Stimulated activated CD8-positive, alpha-beta memory T cell treated with anti-CD3 and anti-CD28 coated beads, Interleukin-7, amount 100 ng/mL, for 1 hour (primary cell): Measurements from ENCODE around the gene ELANE.
"Not testable (repeated sequence)": the region's sequence is repeated elsewhere in the genome, so short reads cannot be mapped to it uniquely, and the experiment has no call there.

Experiments
- DNase-seq, 2 donors: peaks; one replicate each; pipeline ENCODE4 v3.0.0-alpha.2; 2020; ENCODE audit warnings: low read depth in 2 of 2

The ELANE gene

DNA sequence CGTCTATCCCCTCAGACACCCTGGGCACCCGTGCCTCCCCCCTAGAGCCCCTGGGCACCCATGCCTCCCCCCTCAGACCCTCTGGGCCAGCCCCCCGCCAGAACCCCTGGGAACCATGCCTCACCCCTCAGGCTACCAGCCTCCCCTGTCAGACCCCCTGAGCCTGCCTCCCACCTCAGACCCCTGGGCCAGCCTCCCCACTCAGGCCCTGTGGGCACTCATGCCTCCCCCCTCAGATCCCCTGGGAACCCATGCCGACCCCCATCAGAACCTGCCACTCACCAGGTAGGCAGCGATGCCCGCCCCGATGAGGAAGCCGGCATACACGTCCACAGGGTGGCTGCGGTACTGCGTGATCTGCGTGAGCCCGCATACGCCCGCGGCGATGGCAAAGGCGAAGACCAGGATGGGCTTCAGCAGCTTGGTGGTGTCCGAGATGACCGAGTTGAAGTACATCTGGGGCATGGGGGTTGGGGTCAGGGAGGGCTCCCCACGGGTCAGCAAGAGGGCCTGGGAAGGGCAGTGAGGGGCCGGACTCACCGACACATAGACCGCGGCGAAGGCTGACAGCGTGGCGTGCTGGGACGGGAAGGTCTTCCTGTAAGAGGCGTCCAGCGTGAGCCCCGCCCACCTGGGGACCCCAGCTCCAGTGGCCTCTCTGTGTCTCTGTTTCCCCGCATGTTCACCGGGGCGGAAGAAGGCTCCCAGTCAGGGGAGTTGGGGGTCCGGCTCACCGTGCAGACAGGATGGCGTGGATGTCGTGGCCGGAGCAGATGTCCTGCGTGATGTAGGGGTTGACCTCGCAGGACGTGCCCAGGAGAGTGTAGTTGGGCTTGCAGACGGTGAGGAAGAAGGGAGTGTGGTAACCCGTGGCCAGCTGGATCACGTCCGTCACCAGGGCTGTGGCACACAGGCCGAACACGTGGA lies 37.7 kb upstream of the ELANE start:
- DNase-seq: no peak

DNA sequence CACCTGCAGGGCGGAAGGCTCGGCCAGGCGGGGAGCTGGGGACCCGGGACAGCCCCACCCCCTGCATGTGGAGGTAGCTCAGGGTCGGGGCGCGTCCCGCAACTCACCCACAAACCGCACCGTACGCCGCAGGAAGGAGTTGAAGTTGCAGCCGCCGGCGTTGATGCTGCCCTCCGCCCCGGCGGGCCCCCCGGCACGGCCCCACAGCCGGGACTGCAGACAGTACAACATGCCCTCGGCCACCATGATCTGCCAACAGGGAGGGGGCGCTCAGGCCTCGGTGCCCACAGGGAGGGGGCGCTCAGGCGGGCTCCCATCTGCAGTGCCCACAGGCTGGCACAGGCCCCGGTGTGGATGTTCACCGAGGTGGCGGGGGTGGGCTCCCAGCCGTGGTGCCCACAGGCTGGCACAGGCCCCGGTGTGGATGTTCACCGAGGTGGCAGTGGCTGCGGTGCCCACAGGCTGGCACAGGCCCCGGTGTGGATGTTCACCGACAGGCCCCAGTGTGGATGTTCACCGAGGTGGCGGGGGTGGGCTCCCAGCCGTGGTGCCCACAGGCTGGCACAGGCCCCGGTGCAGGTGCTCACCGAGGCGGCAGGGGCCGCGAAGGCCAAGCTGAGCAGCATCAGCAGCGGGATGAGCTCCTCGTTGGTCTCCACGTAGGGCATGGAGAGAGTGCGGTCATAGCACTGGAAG lies 36.9 kb upstream of the ELANE start:
- DNase-seq: no peak

DNA sequence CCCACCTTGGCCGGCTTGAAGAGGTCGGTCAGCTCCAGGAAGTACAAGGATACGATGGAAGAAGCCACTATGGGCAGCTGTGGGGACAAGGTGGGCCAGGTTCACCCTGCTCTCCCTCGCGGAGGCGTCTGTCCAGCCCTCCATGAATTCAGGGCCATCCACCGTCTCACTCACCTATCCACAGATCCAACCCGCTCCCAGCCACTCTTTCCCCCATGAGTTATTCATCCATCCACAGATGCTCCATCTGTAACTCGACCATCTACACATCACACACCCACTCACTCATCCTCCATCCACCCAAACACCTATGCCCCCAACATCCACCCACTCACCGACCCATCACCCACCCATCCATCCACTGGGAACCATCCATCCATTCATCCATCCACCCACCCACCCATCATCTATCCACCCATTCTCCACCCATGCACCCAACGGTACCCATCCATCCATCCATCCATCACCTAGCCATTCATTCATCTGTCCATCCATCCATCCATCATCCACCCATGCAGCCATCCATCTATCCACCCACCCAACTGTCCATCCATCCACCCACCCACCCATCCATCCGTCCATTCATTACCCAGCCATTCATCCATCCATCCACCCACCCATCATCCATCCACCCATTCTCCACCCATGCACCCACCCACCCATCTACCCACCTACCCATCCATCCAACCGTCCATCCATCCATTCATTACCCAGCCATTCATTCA lies 36.2 kb upstream of the ELANE start:
- no peak for DNase-seq

DNA sequence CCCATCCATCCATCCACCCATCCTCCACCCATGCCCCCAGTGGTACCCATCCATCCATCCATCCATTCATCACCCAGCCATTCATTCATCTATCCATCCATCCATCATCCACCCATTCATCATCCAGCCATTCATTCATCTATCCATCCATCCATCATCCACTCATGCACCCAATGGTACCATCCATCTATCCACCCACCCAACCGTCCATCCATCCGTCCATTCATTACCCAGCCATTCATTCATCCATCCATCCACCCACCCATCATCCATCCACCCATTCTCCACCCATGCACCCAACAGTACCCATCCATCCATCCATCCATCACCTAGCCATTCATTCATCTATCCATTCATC lies 35.6 kb upstream of the ELANE start:
- no peak for DNase-seq

DNA sequence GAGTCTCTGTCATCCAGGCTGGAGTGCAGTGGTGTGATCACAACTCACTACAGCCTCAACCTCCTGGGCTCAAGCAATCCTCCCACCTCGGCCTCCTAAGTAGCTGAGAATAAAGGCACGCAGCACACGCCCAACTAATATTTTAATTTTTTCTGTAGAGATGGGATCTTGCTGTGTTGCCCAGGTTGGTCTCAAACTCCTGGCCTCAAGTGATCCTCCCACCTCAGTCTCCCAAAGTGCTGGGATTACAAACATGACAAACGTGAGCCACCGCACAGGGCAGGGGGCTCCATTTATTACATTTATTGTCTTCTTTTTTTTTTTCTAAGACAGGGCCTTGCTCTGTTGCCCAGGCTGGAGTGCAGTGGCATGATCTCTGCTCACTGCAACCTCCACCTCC lies 31.9 kb upstream of the ELANE start:
- DNase-seq: not testable (repeated sequence)

DNA sequence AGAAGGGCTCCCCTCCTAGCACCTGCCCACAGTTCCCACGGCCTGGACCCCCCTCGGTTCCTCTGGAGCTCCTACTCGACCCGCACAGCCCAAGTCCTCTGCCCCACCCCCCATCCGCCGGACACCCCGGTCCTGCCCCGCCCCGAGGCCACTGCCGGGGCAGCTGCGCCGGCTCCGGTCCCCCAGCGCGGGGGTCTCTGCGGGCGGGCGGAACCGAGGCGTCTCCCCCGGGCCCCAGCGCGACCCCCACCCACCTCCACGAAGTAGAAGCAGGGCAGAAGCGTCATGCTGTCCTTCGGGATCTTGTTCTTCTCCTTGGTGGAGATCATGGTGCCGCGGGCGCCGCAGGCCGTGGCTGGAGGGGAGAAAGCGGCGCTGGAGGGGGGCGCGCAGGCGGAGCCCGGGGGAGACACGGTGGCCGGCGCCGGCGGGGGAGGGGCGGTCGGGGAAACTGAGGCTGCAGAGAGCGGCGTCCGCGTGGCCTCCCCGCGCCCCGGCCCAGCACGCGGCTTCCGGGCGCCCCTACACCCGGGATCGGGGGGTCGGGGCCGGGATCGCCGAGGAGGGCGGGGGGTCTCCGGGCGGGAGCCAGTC lies 30.8 kb upstream of the ELANE start:
- DNase-seq: no peak

DNA sequence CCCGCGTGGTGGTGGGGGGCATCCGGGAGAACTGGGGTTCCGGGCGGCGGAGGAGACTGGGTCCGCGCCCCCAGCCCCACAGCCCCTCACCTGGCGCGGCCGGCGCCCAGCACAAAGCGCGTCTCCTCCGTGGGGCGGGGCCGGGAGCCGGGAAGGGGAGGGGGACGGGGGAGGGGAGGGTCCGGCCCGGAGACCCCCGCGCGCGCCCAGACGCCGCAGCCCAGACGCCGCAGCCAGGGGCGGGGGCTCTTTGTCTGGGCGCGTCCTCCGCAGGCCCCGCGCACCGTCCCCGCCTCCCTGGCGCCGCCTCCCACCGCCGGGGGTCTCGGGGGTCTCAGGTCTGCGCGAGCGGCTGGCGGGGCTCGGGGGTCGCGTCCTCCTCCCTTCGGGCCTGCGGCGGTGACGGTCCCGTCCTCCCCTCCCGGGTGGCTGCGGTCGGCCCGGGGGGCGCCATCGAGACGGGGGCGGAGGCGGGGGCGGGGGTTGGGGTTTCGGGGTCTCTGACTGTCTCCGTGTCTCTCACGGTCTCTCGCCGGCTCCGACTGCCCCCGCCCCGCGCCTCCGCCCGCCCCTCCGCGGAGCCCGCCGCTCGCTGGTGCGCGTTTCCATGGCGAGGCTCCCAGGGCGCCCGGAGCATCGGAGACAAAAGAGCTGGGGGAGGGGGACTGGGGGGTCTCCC lies 30.1 kb upstream of the ELANE start, which contains the start of gene PLPPR3:
Gene PLPPR3 (minus strand): TSS at position 131 of the 679 bp plus-strand sequence. CDS start 396 bp downstream, outside the sequence.
- DNase-seq: no peak

DNA sequence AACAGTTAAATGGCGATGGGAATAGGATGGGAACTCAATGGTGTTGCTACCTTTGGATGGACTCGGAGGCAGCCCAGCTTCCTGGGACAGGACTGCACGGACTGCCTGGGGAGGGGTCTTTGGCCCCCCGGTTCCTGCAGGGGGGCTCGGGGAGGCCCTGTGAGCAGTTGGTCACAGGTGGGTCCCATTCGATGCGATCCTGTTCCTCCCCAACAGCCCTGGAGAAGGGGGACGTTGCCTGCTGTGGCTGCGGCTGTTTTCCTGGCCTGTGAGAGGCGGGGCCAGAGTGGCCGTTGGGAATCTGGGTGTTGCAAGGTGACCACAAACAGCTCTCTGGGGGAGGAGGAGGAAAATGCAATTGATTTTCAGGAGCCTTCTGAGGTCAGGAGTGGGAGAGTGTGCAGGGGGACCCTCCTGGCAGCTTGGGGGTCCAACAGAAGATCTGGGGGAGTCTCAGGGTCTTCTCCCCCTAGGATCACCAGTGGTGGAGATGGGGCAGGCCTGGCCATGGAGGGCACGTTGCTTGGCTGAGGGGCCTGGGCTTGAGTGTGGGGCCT lies 28.5 kb upstream of the ELANE start:
- no peak for DNase-seq

DNA sequence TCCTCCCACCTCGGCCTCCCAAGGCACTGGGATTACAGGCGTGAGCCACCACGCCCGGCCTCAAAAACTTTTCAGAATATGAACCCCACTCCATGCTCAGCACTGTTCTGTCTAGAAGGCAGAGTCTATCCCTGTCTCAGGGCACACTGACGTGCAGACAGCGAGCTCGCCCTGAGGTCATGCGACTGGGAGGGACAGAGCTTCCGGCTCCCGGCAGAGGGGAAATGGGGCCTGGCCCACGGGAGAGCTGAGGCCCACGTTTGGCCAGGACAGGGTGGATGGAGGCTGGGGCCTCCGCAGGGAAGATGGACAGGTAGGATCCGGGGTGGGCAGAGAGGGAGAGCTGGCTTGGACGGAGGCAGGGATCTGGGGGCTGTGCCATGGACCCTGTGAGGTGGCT lies 27.2 kb upstream of the ELANE start:
- no peak for DNase-seq

DNA sequence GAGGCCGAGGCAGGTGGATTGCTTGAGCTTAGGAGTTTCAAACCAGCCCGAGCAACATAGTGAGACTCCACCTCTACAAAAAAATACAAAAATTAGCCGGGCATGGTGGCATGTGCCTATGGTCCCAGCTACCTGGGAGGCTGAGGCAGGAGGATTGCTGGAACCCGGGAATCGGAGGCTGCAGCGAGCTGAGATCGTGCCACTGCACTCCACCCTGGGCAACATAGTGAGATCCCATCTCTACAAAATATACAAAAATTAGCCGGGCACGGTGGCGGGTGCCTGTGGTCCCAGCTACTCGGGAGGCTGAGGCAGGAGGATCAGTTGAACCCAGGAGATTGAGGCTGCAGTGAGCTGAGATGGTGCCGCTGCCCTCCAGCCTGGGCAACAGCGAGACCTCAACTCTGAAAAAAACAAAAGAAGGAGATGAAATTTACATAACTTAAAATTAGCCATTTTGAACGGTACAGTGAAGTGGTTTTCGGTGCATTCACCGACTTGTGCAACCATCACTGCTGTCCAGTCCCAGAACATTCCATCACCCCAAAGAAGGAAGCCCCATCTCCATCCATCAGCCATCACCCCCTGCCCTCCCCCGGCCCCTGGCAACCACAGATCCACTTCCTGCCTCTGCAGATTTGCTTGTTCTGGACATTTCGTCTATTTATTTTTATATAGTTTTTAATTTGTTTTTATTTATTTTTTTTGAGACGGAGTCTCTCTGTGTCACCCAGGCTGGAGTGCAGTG lies 26.0 kb upstream of the ELANE start:
- DNase-seq: no peak

DNA sequence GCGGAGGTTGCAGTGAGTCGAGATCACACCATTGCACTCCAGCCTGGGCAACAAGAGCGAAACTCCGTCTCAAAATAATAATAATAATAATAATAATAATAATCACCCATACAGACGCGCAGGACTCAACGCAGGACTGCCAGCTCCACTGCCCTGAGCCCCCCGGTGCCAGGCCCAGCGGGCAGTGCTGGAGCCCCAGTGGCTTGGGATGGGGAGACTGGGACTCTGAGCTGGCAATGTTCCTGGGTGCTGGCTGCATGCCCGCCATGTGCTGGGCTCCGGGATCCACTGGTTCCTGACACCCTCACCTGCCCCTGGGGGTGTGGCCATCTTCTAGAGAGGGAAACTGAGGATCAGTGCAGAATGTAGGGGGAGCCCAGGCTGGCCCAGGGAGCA lies 24.8 kb upstream of the ELANE start:
- DNase-seq: no peak

DNA sequence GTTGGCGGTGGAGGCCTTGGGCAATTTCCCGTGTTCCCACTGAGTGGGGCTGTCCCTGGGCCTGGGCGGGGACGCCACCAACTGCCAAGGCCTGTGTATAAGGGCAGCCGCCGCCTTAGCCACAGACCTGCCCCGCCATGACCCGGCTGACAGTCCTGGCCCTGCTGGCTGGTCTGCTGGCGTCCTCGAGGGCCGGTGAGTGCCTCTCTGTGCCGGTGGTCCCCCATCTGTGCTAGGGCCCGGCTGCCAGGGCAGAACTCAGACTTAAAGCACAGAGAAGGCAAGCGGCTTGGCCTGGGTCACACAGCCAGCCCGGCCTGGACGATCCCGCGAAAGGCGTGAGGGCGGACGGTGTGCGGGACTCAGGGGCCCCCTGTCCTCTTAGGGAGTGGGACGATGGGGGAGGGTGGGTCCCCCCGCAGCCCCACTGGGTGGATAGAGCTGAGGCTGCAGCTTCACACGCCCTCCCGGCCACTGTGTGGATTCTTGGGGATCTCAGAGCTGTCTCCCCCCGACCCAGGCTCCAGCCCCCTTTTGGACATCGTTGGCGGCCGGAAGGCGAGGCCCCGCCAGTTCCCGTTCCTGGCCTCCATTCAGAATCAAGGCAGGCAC lies 24.3 kb upstream of the ELANE start, which contains the start of gene AZU1:
Gene AZU1 (plus strand): TSS at position 128 of the 612 bp plus-strand sequence. CDS start 10 bp downstream, at position 138.
- no peak for DNase-seq

DNA sequence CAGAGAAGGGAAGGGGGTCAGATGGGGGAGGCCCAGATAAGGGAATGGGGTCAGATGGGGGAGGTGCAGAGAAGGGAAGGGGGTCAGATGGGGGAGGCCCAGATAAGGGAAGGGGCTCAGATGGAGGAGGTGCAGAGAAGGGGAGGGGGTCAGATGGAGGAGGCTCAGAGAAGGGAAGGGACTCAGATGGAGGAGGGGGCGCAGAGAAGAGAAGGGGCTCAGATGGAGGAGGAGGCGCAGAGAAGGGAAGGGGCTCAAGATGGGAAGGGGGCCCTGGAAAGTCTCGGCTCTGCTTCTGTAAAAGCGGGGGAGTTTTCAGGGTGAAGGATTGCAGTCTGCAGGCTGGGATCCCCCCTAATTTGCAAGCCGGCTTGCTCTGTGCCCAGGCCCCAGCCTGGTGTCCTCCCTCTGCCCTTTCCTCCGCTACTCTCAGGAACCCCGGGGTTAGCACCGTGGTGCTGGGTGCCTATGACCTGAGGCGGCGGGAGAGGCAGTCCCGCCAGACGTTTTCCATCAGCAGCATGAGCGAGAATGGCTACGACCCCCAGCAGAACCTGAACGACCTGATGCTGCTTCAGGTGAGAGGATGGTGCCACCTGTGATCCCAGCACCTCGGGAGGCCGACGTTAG lies 22.9 kb upstream of the ELANE start:
- no peak for DNase-seq

DNA sequence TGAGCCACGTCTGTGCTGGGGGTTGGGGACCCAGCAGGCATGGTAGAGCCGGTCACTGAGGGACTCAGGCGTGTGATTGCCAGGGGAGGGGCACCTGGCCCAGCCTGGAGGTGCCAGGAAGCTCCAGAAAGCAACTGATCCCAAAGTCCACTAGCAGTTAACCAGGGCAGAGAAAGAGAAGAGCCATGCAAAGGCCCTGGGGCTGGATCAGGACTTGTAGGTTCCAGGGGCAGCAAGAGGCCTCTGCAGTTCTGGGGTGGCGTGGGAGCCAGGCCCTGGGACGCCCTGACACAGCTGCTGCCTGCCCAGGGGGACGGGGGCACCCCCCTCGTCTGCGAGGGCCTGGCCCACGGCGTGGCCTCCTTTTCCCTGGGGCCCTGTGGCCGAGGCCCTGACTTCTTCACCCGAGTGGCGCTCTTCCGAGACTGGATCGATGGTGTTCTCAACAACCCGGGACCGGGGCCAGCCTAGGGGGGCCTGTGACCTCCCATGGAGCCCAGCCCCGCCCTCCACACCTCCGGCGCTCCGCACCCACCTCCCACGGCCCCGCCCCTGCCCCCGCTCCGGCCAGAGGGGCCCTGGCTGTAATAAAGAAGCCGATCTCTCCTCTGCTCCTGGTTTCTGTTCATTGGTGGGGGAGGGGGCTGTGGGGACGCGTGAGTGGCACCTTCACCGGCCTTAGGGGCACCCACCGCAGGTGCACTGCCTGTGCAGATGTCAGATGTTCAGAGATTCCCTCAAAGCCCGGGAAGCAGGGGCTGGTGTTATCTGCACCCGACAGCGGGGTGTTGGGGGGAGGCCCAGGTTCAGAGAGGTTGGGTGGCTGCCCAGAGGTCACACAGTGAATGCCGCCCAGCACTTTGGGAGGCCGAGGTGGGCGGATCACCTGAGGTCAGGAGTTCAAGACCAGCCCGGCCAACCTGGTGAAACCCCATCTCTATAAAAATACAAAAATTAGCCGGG lies 20.4 kb upstream of the ELANE start:
- DNase-seq: no peak

DNA sequence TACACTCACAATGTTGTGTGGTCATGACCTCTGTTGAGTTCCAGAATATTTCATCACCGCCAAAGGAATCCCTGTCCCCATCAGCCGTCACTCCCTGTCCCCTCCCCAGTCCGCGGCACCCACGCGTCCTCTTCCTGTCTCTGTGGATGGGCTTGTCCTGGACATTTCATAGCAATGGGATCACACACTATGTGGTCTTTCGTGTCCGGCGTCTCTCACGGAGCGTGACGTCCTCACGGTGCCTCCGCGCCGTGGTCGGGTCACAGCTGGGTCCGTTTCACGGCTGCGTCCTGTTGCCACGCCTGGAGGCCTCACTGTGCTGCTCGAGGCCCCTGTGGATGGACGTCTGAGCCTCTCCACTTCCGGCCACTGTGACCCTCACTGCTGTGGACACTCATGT lies 17.9 kb upstream of the ELANE start:
- no peak for DNase-seq

DNA sequence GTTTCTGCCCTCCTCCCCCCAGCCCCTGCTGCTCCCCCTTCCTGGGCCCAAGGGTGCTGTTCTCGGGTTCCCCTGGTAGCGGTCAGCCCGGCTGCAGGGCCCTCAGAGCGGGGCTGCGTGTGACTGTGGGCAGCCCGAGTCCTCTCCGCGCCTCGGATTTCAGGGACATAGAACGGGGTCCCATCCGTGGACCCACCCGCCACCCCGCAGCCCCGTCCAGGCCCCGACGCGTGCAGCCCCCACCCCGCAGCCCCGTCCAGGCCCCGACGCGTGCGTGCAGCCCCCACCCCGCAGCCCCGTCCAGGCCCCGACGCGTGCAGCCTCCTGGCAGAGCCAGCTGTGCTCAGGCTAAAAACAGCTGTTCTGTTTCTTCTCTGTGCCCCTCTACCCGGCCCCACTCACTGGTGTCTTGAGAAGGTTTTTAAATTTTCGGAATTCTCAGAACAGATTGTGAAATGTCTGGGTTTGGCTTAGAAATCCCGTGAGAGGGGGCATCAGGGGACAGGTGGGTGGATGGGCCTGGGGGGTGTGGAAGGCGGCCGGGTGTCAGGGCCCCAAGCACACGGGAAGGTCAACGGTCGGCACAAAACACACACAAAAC lies 16.8 kb upstream of the ELANE start:
- no peak for DNase-seq

DNA sequence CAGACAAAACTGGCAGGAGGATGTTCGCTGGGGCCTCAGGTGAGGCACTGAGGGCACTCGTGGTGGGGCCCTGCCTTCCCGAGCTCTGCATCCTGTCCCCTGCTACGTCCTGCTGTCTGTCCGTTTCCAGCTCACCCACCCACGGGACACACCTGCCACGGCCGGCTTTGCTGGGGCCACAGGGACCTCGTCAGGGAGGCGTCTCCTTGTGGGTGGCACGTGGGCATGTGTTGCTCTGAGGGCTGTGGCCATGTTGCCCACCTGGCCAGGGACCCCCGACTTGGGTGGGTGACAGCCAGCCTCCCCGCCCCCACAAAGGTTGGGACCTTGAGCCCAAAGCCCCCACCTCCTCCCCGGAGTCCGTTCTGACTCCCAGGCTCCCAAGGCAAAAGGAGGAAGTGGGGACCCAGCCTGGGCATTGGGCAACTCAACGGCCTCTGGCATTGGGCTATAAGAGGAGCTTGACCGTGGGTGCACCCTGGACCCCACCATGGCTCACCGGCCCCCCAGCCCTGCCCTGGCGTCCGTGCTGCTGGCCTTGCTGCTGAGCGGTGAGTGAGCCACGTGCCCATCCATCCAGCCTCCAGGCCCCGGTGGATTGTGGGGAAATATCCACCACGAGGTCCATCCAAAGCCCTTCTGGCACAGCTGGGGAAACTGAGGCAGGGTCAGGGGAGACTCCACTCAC lies 11.4 kb upstream of the ELANE start, which contains the start of gene PRTN3:
Gene PRTN3 (plus strand): TSS at position 481 of the 688 bp plus-strand sequence. CDS start 10 bp downstream, at position 491.
- DNase-seq: no peak
